Activated CD8-positive, alpha-beta T cell treated with anti-CD3 and anti-CD28 coated beads for 36 hours (primary cell): ENCODE data around the gene SRMS. TPM values are rescaled to one million over a fixed set of nuclear protein-coding genes. Genes with fewer than 3 reads are reported as not detected.

Experiments used
- ATAC-seq: fragments of 200-7000 bp; cut with Tn5 transposase; one replicate; pipeline ENCODE4 v1.10.0; 2021; ENCODE audit warnings: mild to moderate bottlenecking, moderate library complexity
- CTCF ChIA-PET: fragments of 350-600 bp; sonication (Branson Sonifier 250); formaldehyde crosslinking; loops from one replicate; lab custom pipeline; 2021; ENCODE audit warnings: antibody characterized with exemption; lab: Charles Lee
- POLR2A ChIA-PET: fragments of 350-600 bp; sonication (Branson Sonifier 250); formaldehyde crosslinking; loops from one replicate; lab custom pipeline; 2021; ENCODE audit warnings: antibody characterized with exemption; lab: Charles Lee
- DNase-seq: peaks from one replicate; pipeline ENCODE4 v3.0.0-alpha.2; 2020
- H3K27ac Mint-ChIP-seq: one replicate; pipeline ENCODE4 v1.8.0; 2021; ENCODE audit warnings: mild to moderate bottlenecking, mixed read lengths
- H3K27me3 Mint-ChIP-seq: one replicate; pipeline ENCODE4 v1.8.0; 2021; ENCODE audit warnings: mixed read lengths
- H3K36me3 Mint-ChIP-seq: one replicate; pipeline ENCODE4 v1.8.0; 2021; ENCODE audit warnings: low read depth, mixed read lengths
- H3K4me1 Mint-ChIP-seq: one replicate; pipeline ENCODE4 v1.8.0; 2021; ENCODE audit warnings: low read depth, mixed read lengths
- H3K4me3 Mint-ChIP-seq: one replicate; pipeline ENCODE4 v1.8.0; 2021; ENCODE audit warnings: mild to moderate bottlenecking, moderate library complexity, mixed read lengths
- H3K9me3 Mint-ChIP-seq: one replicate; pipeline ENCODE4 v1.8.0; 2021; ENCODE audit warnings: mixed read lengths
- intact Hi-C: fragments of 100-400 bp; cut with micrococcal nuclease; formaldehyde crosslinking; loops from one replicate; pipeline ENCODE4 v1.10.0; 2022
- total RNA-seq, 2 experiments: library from RNA; stranded (reverse); gene quantifications; one replicate each; pipeline ENCODE4 v1.2.3, GENCODE V29; 2021
- TF ChIP-seq, protein P1 (sequence below): fragments of 200-600 bp; IDR thresholded peaks from one replicate; pipeline ENCODE4 v1.8.0; 2022; ENCODE audit warnings: antibody characterized with exemption, mild to moderate bottlenecking

Gene SRMS
- total RNA-seq, 2 experiments from 2014 or later: not detected

GRCh38 chr20:63508072-63508768 is 39.3 kb downstream of the SRMS start:
- TF ChIP-seq, protein P1, sequence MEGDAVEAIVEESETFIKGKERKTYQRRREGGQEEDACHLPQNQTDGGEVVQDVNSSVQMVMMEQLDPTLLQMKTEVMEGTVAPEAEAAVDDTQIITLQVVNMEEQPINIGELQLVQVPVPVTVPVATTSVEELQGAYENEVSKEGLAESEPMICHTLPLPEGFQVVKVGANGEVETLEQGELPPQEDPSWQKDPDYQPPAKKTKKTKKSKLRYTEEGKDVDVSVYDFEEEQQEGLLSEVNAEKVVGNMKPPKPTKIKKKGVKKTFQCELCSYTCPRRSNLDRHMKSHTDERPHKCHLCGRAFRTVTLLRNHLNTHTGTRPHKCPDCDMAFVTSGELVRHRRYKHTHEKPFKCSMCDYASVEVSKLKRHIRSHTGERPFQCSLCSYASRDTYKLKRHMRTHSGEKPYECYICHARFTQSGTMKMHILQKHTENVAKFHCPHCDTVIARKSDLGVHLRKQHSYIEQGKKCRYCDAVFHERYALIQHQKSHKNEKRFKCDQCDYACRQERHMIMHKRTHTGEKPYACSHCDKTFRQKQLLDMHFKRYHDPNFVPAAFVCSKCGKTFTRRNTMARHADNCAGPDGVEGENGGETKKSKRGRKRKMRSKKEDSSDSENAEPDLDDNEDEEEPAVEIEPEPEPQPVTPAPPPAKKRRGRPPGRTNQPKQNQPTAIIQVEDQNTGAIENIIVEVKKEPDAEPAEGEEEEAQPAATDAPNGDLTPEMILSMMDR: no peak
- peak; percentile 48 for DNase-seq
- ATAC-seq: peak; percentile 69
- CTCF ChIA-PET: interaction anchor here (1.1 kb wide), 2 partner anchors 11 to 29 kb away, joined by 3 to 4 read pairs; partner anchors contain the start of gene PTK6
- H3K4me1 Mint-ChIP-seq: peaks cover 14% of the 10 kb centered on the region
- POLR2A ChIA-PET: interaction anchor here (0.7 kb wide), 1 partner anchor 128 kb away, joined by 3 read pairs; no protein-coding TSS in a partner anchor
- peak overlapping the region; percentile 28 for H3K27ac Mint-ChIP-seq
- peaks cover 52% of the 10 kb centered on the region for H3K27me3 Mint-ChIP-seq
- H3K9me3 Mint-ChIP-seq: peaks cover 14% of the 10 kb centered on the region
- H3K36me3 Mint-ChIP-seq: no peaks in the 10 kb centered on the region
- intact Hi-C loops: no loop called here
- H3K4me3 Mint-ChIP-seq: no peak overlapping the region

DNA sequence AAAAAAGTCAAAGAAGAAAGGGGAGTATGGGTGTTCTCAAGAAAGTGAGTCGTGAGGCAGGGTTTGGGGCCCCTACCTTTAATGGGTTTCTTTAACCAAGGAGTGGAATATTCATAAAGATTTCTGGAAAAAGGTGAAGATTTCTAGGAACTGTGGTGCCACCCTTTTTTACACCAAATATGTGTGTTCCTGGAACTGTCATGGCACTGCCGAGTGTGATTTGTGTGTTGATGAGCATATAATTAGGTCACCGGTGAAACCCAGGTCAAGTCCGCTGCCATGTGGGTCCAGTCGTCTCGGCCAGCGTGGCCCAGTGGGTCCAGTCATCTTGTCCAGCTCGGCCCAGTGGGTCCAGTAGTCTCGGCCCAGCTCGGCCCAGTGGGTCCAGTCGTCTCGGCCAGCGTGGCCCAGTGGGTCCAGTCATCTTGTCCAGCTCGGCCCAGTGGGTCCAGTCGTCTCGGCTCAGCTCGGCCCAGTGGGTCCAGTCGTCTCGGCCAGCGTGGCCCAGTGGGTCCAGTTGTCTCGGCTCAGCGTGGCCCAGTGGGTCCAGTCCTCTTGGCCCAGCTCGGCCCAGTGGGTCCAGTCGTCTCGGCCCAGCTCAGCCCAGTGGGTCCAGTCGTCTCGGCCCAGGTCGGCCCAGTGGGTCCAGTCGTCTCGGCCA is 40.3 kb downstream of the SRMS start:
- intact Hi-C loops: no loop called here
- ATAC-seq: peak; percentile 50
- peaks cover 14% of the 10 kb centered on the region for H3K4me1 Mint-ChIP-seq
- H3K27me3 Mint-ChIP-seq: peaks cover 45% of the 10 kb centered on the region
- no peak overlapping the region for H3K27ac Mint-ChIP-seq
- ChIA-PET POLR2A (no interaction called here), CTCF (interaction anchor here (1.1 kb wide), 1 partner anchor 10 kb away, joined by 3 read pairs; no protein-coding TSS in a partner anchor)
- no peaks in the 10 kb centered on the region for H3K36me3 Mint-ChIP-seq
- DNase-seq: peak; percentile 48
- peaks cover 14% of the 10 kb centered on the region for H3K9me3 Mint-ChIP-seq
- TF ChIP-seq, protein P1: no peak
- no peak overlapping the region for H3K4me3 Mint-ChIP-seq

GRCh38 chr20:63505723-63506122 is 41.8 kb downstream of the SRMS start:
- Mint-ChIP-seq H3K9me3 (peaks cover 14% of the 10 kb centered on the region), H3K36me3 (no peaks in the 10 kb centered on the region), H3K27ac (no peak overlapping the region), H3K27me3 (peaks cover 41% of the 10 kb centered on the region), H3K4me3 (no peak overlapping the region), H3K4me1 (peaks cover 14% of the 10 kb centered on the region)
- DNase-seq: no peak
- CTCF ChIA-PET: interaction anchor here (1.3 to 2.2 kb wide), 2 partner anchors 10 to 282 kb away, joined by 3 to 12 read pairs; no protein-coding TSS in a partner anchor
- no peak for ATAC-seq
- TF ChIP-seq, protein P1: no peak
- intact Hi-C loops: no loop called here
- POLR2A ChIA-PET: no interaction called here

DNA sequence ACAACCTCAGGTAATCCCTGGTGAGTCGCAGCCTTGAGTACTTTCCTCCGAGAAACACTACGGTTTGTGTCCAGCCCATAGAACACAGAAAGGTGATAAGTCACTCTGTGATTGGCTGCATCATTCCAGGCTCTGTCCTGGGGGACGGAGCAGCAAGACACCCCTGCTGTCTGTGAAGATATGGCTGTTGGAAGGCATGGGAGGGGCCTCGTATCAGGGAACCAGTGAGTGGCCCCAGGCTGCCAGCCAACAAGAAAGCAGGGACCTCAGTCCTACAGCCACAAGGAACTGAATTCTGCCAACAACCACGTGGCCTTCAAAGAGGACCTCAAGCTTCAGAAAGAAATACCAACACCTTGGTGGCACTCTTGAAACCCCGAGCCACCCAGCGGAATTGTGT is 42.3 kb downstream of the SRMS start:
- POLR2A ChIA-PET: no interaction called here
- ATAC-seq (no peak), DNase-seq (no peak)
- no peaks in the 10 kb centered on the region for H3K36me3 Mint-ChIP-seq
- no peak overlapping the region for H3K4me3 Mint-ChIP-seq
- intact Hi-C loops: no loop called here
- H3K4me1 Mint-ChIP-seq: peaks cover 14% of the 10 kb centered on the region
- peaks cover 38% of the 10 kb centered on the region for H3K27me3 Mint-ChIP-seq
- CTCF ChIA-PET: interaction anchor here (1.3 to 2.2 kb wide), 2 partner anchors 9 to 282 kb away, joined by 3 to 12 read pairs; no protein-coding TSS in a partner anchor
- H3K9me3 Mint-ChIP-seq: peaks cover 14% of the 10 kb centered on the region
- H3K27ac Mint-ChIP-seq: no peak overlapping the region
- TF ChIP-seq, protein P1: no peak
